GM18873 (cell line): ENCODE results near the gene LPCAT3.
"Not testable (repeated sequence)": the region's sequence is repeated elsewhere in the genome, so short reads cannot be mapped to it uniquely, and the experiment has no call there.

ENCODE experiments used
- ATAC-seq: cut with Tn5 transposase; IDR thresholded peaks from one replicate; pipeline ENCODE4 v1.9.1; 2021; ENCODE audit warnings: mild to moderate bottlenecking, moderate library complexity, moderate number of reproducible peaks; ENCODE audit not compliant: unreplicated experiment, low FRiP score

Gene LPCAT3

DNA sequence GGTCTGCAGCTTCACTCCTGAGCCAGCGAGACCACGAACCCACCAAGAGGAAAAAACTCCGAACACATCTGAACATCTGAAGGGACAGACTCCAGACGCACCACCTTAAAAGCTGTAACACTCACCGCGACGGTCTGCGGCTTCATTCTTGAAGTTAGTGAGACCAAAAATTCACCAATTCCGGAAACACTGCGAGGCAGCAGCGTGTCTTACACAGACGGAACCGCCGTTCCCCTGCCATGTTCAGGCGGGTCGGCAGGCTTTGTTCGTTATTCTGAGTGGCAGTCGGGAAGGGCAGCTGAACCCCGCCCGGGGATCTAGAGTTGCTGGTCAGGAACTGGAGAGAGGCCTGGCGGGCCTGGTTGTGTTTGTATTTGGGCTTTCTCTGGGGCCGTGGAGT is 20.3 kb upstream of the LPCAT3 start:
- no peak for ATAC-seq

DNA sequence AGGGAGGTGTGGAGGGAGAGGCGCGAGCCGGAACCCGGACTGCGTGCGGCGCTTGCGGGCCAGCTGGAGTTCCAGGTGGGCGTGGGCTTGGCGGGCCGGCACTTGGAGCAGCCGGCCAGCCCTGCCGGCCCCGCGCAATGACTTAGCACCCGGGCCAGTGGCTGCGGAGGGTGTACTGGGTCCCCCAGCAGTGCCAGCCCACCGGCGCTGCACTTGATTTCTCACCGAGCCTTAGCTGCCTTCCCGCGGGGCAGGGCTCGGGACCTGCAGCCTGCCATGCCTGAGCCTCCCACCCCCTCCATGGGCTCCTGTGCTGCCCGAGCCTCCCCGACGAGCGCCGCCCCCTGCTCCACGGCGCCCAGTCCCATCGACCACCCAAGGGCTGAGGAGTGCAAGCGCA is 19.1 kb upstream of the LPCAT3 start:
- ATAC-seq: not testable (repeated sequence)

DNA sequence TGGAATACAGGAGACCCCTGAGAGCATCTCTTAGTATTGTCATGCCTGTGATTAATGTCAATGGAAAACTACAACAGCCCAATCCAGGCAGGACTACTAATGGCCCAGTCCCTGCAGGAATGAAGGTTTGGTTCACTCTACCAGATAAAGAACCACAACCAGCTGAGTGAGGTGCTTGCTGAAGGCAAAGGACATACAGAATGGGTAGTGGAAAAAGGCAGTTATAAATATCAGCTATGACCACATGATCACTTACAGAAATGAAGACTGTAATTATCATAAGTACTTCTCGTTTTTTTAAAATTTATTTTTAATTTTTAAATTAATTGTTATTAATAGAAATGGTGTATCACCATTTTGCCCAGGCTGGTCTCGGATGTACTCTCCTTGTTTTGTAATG is 17.2 kb upstream of the LPCAT3 start:
- ATAC-seq: no peak

DNA sequence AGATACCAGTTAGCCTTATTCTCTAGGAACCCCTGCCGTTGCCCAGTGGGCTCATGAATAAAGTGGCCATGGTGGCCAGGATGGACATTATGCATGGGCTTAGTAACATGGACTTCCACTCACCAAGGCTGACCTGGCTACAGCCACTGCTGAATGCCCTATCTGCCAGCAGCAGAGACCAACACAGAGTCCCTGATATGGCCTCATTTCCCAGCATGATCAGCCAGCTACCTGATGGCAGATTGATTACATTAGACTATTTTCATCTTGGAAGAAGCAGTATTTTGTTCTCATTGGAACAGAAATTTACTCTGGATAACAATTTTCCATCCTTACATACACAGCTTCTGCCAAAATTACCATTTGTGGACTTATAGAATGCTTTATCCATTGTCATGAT is 16.2 kb upstream of the LPCAT3 start:
- ATAC-seq: no peak

DNA sequence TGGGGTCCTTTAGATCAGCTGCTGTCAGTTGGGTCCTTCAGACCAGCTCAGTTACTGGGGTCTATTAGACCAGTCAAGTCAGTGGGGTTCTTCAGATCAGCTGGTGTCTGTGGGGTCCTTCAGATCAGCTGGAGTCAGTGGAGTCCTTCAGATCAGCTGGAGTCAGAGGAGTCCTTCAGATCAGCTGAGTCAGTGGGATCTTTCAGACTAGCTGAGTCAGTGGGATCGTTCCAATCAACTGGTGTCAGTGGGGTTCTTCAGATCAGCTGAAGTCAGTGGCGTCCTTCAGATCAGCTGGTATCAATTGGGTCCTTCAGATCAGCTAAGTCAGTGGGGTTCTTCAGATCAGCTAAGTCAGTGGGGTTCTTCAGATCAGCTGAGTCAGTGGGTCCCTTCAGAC is 14.7 kb upstream of the LPCAT3 start:
- no peak for ATAC-seq

DNA sequence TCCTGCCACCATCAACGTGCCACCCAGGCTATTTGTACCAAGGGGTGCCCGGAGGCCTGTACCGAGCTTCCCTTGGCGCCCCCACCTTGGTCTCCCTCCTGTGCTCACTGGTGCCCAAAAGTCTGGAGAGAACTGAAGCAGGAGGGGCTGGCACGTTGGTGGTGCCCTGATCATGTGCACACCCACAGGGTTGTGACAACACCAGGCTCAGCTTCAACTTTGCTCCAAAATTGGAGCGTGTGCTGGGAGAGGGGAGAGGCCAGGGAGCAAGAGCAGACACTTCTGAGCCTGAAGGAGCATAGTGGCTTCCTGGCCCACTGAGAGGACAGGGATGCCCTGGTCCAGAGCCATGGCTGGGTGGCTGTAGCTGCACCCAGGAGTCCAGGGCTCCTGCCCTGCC is 13.0 kb upstream of the LPCAT3 start:
- ATAC-seq: no peak

DNA sequence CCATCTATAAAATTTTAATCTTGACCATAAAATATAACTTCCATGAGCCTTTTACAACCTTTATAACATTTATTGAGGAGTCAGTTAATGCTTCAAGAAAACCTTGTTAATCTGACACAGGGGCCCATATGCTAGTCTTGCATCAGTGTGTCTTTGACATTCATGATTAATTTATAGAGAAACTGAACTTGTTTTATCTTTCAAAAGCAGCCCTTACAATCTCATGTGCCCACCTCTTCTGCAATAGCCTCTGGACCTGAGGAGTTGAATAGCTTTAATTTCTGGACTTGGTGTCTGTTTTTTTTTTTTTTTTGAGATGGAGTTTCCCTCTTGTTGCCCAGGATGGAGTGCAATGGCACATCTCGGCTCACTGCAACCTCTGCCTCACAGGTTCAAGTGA is 8.6 kb upstream of the LPCAT3 start:
- ATAC-seq: no peak

DNA sequence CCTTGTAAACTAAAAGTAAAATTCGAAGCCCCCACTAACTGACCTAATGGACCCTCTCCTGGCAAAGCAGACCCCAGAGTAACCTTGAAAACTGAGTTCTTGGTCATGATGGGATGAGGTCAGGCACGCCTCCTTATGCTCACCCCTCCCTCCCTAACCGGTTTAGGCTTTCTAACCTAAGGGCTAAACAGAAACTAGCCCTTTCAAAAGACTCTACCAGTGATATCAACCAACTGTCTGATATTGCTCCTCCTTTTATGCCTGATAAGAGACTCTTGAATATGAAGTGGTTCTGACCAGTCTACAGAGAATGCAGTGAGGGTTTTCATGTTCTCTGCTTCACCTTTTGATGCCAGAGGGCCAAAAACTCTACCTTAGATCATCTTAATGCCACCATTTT is 4.8 kb upstream of the LPCAT3 start:
- no peak for ATAC-seq

DNA sequence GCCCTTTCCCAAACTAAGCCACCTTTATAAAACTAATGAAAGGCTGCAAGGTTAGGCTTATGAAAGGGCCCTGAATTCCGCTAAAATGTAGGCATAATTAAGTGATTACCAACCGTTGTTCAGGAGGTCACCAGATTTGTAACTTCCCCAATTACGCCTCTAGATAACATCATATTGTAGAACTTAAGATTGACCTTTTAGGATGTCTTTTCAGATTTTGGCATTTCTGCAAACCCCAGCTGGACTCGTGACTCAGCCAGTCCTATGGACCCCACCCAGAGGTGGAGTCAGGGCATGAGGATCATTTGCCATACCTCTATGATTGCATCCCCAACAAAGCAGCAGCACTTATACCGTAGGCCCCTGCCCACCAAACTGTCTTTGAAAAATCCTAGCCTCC is 3.7 kb upstream of the LPCAT3 start:
- no peak for ATAC-seq

DNA sequence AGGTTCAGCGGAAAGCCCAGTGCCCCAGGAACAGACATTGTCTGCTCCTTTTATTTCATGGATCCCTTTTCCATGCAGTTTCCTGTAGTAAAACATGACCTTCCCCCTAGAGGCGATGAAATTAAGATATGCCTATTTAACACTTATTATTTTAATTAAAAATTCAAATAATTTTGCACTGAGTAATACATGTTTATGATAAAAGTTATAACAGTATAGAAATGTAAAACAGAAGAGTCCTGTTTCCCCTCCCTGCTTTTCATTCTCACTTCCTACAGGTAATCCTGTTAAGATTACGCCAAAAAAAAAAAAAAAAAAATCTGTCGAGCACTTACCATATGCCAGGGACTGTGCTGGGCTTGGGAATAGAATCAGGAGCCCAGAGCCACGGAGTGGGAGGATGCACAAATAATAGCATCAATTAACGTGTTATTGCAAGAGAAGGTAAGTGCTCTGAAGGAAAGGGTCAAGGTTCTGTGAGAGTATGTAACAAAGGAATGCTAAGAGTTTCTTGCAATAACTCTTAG is 830 bp upstream of the LPCAT3 start:
- ATAC-seq: no peak

DNA sequence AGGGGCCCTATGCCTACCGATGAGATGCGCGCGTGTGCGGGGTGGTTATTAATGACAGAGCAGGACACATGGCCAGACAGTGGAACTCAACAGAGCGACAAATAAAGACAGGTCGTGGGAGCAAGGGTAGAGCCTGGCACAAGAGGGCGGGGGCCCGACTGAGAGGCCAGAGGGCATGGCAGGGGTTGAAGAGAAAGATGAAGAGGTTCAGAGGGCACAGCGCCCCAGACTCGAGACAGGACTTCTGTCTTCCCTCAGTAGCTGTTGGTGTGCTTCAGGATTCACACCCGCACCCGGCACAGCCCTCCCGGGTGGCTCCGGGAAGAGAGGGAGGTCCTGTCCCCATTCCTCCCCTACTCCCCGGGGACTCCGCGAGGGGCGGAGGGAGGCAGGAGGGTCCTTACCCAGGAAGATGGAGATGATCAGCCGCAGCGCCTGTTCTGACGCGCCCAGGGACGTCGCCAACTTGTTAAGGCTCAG is 366 bp downstream of the LPCAT3 start:
- no peak for ATAC-seq

DNA sequence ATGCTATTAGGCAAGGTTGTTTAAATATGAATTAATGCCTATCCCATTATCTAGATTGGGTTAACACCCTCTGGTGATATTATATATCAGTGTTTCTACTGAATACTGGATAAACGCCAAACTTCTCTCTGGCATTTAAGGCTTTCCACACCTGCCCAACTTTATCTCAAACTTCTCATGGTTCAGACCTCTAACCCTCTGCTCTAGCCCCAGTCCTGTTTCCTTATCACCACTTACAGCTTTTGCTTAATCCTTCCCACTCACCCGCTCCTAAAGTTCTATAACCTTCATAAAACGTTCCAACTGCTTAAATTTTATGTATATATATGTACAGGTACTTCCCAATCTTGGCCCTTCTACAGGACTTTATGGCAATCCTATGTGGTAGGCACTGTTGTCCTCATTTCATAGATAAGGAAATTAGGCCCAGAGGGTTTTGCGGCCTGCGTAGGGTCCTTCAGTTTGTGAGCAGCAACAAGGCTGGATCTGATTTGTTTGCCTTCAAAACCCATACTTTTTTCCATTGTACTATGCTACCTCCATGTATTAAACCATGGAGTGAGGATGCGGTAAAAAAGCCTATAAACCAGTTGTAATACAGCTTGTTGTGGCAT is 1.2 kb downstream of the LPCAT3 start:
- no peak for ATAC-seq

DNA sequence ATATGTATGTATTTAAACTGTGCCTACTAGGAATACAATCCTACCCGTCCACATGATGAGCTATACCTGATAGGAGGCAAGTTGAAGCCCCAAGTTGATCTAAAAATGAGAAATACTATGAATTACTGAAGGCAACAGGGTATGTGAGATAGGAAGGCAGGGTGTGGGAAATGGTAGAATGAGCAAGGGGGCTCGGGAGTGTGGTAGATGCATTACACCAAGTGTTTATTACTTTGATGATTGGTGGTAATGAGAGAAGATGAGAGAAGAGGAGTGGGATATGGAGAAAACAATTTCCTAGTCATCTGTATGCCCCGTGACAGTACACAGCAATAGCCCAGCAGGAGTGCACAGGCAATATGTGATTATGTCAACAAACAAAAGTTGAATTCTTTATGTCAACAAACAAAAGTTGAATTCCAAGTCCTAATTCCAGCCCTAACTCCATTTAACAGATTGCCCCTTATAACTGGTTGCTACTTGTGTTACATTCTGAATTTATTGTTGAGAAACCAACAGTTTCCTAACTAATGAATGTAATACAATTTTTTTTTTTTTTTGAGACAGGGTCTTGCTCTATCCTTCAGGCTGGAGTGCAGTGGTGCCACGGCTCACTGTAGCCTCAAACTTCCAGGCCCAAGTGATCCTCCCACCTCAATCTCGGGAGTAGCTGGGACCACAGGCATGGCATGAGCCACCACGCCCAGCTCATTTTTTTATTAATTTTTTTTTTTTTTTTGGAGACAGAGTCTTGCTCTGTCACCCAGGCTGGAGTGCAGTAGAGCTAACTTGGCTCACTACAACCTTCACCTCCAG is 2.5 kb downstream of the LPCAT3 start:
- ATAC-seq: no peak

DNA sequence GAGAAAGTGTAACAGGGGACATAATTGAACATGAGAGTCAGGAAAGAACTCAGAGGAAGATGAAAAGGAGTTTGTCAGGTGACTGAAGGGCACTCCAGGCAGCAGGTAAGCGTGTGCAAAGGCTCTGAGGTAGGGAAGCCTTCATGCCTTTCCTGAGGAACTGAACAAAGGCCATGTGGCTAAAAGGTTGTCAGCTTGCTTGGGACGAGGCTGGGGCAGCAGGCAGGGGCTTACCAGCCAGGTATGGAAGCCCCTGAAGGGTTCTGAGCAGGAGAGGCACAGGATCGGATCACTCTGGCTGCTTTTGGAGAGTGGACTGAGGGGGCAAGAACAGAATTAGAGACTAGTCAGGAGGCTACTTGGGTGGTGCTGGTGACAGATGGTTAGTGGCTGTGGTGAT is 5.2 kb downstream of the LPCAT3 start:
- ATAC-seq: no peak

DNA sequence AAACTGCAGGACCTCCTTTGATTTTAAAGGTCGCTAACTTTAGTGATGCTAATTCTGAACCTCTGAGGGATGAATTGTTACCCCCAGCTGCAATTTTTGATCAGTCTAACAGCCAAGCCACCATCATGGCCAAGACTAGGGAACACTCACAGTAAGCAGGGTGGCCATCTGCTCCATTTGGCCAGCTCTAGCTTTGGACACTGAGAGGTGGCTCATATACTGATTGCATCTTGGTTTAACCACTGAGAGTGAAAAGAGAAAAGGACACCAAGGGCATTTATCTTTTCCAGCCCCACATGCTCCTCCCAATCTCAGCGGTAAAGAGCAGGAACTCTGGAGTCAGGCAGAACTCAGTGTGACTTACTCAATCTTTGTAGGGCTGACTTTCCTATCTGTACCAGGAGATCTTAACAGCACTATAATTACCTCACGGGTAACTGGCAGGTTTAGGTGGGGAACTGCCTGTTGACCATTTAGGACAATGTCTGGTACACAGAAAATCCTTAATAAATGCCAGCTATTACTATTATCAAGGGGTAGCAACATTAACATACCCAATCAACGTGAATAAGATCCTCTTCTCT is 6.2 kb downstream of the LPCAT3 start:
- no peak for ATAC-seq

DNA sequence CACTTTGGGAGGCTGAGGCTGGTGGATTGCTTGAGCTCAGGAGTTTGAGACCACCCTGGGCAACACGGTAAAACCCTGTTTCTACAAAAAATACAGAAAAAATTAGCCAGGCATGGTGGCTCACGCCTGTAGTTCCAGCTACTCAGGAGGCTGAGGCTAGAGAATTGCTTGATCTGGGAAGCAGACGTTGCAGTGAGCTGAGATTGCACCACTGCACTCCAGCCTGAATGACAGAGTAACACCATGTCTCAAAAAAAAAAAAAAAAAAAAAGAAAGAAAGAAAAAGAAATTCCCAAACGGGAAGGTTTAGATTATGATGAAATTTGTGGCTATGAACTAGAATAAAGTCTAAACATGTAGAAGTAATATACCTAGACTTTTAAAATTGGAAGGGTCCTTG is 6.9 kb downstream of the LPCAT3 start:
- ATAC-seq: not testable (repeated sequence)

DNA sequence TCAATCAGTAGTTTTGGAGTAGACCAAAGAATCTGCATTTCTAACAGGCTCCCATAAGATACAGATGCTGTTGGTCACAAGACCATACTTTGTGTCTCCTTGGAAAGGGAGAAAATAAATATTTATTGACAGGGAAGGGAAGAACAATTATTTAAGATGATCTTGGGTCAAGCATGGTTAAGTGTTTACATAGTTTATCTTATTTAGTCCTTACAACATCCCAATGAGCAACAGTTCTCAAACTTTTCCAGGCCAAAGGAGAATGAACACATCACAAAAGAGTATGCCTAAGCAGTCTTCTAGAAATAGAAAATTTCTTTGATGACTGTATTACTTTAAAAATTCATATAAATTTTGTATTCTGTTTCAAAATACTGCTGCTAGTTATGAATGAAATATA is 8.8 kb downstream of the LPCAT3 start:
- no peak for ATAC-seq

DNA sequence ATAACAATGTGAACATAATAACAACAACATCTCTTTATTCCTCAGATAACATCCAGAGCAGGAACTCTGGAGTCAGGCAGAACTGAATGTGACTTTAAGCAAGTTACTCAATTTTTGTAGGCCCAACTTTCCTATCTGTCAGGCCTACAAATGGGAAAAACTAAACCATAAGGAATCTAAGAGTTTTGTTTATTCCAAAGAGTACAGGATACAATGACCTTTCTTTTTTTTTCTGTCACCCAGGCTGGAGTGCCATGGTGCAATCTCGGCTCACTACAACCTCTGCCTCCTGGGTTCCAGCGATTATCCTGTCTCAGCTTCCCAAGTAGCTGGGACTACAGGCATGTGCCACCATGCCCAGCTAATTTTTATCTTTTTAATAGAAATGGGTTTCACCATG is 9.4 kb downstream of the LPCAT3 start:
- ATAC-seq: no peak

DNA sequence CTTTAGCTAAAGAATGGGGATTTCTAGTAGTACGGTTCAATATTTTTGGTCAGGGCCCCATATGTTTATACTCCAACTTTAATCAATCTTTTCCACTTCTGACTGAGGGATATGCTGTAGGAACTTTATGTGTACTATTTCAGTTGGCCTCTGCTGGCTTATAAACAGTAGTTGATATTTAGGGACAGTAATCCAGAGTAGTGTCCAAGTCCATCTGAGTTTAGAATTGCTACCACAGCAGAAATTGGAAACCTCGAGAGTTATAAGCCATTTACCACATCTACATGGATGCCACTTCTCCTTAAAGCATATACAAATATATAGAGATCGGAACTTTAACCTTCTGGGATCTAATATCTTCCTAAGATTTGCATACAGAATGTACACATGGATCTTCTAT is 11.6 kb downstream of the LPCAT3 start:
- ATAC-seq: no peak

DNA sequence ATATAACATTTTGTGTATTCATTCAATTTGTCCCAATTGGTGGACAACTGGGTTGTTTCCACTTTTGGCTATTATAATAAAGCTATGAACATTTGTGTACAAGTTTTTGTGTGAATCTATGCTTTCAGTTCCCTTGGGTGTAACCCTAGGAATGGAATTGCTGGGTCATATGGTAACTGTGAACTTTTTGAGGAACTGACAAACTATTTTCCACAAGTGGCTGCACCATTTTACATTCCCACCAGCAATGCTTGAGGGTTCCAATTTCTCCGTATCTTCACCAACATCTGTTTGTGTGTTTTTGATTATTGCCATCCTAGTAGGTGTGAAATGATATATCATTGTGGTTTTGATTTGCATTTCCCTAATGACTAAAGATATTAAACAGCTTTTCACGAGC is 13.0 kb downstream of the LPCAT3 start:
- no peak for ATAC-seq

DNA sequence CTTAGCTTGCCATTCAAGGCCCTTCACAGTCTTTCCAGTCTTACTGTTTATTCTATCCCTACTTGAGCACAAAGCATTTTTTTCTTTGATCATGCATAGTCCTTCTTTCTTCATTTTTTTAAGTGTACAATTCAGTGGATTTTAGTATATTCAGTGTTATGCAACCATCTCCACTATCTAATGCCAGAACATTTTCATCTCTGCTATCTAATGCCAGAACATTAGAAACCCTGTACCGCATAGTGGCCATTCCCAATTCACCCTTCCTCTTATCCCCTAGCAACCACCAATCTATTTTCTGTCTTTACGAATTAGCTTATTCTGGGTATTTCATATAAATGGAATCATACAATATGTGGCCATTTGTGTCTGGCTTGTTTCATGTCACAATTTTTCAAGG is 13.4 kb downstream of the LPCAT3 start:
- no peak for ATAC-seq
